Mucosa of descending colon (tissue), 3 donors: ENCODE results near the gene FAM107B. TPM values are rescaled to one million over a fixed set of nuclear protein-coding genes. Genes with fewer than 3 reads are reported as not detected.

Source experiments
- ATAC-seq: fragments of 200-7000 bp; cut with Tn5 transposase; one replicate; pipeline ENCODE4 v1.9.1; 2020; ENCODE audit warnings: mild to moderate bottlenecking, moderate library complexity
- DNase-seq, 3 donors: peaks; one replicate each; pipeline ENCODE4 v3.0.0-alpha.2; 2020
- H3K36me3 ChIP-seq: fragments of 200-600 bp; one replicate; pipeline ENCODE4 v1.8.0; 2021; ENCODE audit warnings: low read depth, mild to moderate bottlenecking
- H3K4me1 ChIP-seq: fragments of 200-600 bp; one replicate; pipeline ENCODE4 v1.8.0; 2021; ENCODE audit warnings: low read depth, mild to moderate bottlenecking
- H3K4me3 ChIP-seq: fragments of 200-600 bp; one replicate; pipeline ENCODE4 v1.8.0; 2021; ENCODE audit warnings: mild to moderate bottlenecking
- H3K9me3 ChIP-seq: fragments of 200-600 bp; one replicate; pipeline ENCODE4 v1.8.0; 2021; ENCODE audit warnings: mild to moderate bottlenecking
- CTCF ChIP-seq: fragments of 200-600 bp; IDR thresholded peaks from one replicate; pipeline ENCODE4 v1.8.0; 2022; ENCODE audit warnings: antibody characterized with exemption, mild to moderate bottlenecking
- intact Hi-C, 2 donors: fragments of 100-400 bp; cut with DNase I in 1 of 2; cut with micrococcal nuclease in 1 of 2; formaldehyde crosslinking; loops; one replicate each; pipeline versions ENCODE4 v1.11.0 to v1.11.1; 2022; cut with DNase I, micrococcal nuclease
- long read RNA-seq, 2 donors: library from polyadenylated mRNA; unstranded; transcript quantifications; one replicate each; pipeline ENCODE4 v2.0.0, GENCODE V29; 2019 to 2021
- total RNA-seq, 3 donors: library from RNA; stranded (reverse); fragmentation: NEBNext Ultra II Directional in 2 of 3; extraction: Animal tissue kit (Norgen Biotek cat#: 25700) in 2 of 3; gene quantifications; one replicate each; pipeline versions ENCODE4 v1.2.1 to v1.2.4, GENCODE V29; 2021 to 2023
- donor health status: DM: no; HTN: no; CAD: no; lungs with moderate emphysema.
- donor health status: DM: no; HTN: no; CAD: no.
- donor health status: DM: no; HTN: yes; CAD: no.

Gene FAM107B
- total RNA-seq: 10 to 100 TPM; 45.6 to 77.7 (median 76.9) TPM
- long read RNA-seq, donor 1, transcript FAM107B-223 (4 exons, 559 nt): minor isoform, 6 of 35 reads
- long read RNA-seq, donor 1, transcript FAM107B-211 (4 exons, 2,633 nt): major isoform, 14 of 35 reads
- long read RNA-seq, donor 1, transcript FAM107B-205 (5 exons, 2,374 nt): minor isoform, 11 of 35 reads
- long read RNA-seq, donor 1, partial matches to known transcripts: 0 of 35 reads
- long read RNA-seq, donor 1, other reads (novel, unspliced or antisense): 4 of 35 reads
- long read RNA-seq, donor 2, transcript FAM107B-223 (4 exons, 559 nt): major isoform, 7 of 13 reads
- long read RNA-seq, donor 2, partial matches to known transcripts: 0 of 13 reads
- long read RNA-seq, donor 2, other reads (novel, unspliced or antisense): 1 of 13 reads

- DNase-seq (no peak), ATAC-seq (no peak)
- Histone ChIP-seq H3K9me3 (no peaks in the 10 kb centered on the region), H3K4me3 (no peak within 1 kb of the TSS), H3K4me1 (peaks cover 16% of the 10 kb centered on the region), H3K36me3 (no peaks in the 10 kb centered on the region)
- intact Hi-C loops: no loop called here
- no peak for TF ChIP-seq CTCF
Measured at GRCh38 chr10:14774797-14775196, at the start of gene FAM107B. Gene FAM107B, minus strand, starts transcription at chr10:14774897. Its CDS starts 234 bp downstream, at chr10:14774663.

GRCh38 chr10:14823966-14824365 is 49.3 kb upstream of the FAM107B start:
- no peak for ATAC-seq
- no peak for DNase-seq
- intact Hi-C loops: loop anchor here (5.0 to 10.0 kb wide), 2 partner anchors 287 to 289 kb away; no protein-coding TSS in a partner anchor

GRCh38 chr10:14822879-14823755 is 48.4 kb upstream of the FAM107B start:
- TF ChIP-seq CTCF: peak; percentile 19
- DNase-seq (peak in 1 of 3 donors; percentile 71), ATAC-seq (peak; percentile 45)
- Histone ChIP-seq H3K4me3 (no peak overlapping the region), H3K4me1 (no peaks in the 10 kb centered on the region), H3K9me3 (no peaks in the 10 kb centered on the region), H3K36me3 (no peaks in the 10 kb centered on the region)
- intact Hi-C loops: loop anchor here (5.0 to 10.0 kb wide), 2 partner anchors 286 to 288 kb away; no protein-coding TSS in a partner anchor

More at GRCh38 chr10:14823966-14824365, 49.3 kb upstream of the FAM107B start:
- Histone ChIP-seq H3K36me3 (no peaks in the 10 kb centered on the region), H3K4me1 (no peaks in the 10 kb centered on the region), H3K9me3 (no peaks in the 10 kb centered on the region), H3K4me3 (no peak overlapping the region)
- TF ChIP-seq CTCF: no peak

GRCh38 chr10:14821635-14822375 is 47.1 kb upstream of the FAM107B start:
- Histone ChIP-seq H3K36me3 (no peaks in the 10 kb centered on the region), H3K4me1 (no peaks in the 10 kb centered on the region), H3K4me3 (no peak overlapping the region), H3K9me3 (no peaks in the 10 kb centered on the region)
- peak in 1 of 3 donors; percentile 51 for DNase-seq
- no peak for TF ChIP-seq CTCF
- ATAC-seq: peak; percentile 49
- intact Hi-C loops: loop anchor here (5.0 to 10.0 kb wide), 2 partner anchors 285 to 287 kb away; no protein-coding TSS in a partner anchor

- ATAC-seq (no peak), DNase-seq (no peak)
- Histone ChIP-seq H3K4me3 (no peak overlapping the region), H3K4me1 (no peaks in the 10 kb centered on the region), H3K36me3 (no peaks in the 10 kb centered on the region), H3K9me3 (no peaks in the 10 kb centered on the region)
- no peak for TF ChIP-seq CTCF
- intact Hi-C loops: loop anchor here (5.0 to 10.0 kb wide), 2 partner anchors 283 to 286 kb away; no protein-coding TSS in a partner anchor
Measured at GRCh38 chr10:14820775-14821154, 46.1 kb upstream of the FAM107B start.
